Activated naive CD4-positive, alpha-beta T cell treated with anti-CD3 and anti-CD28 coated beads for 36 hours (primary cell): ENCODE results near the gene ZFP92. TPM values are rescaled to one million over a fixed set of nuclear protein-coding genes. Genes with fewer than 3 reads are reported as not detected.

Experiments
- CTCF ChIA-PET: fragments of 350-600 bp; sonication (Branson Sonifier 250); formaldehyde crosslinking; loops from one replicate; lab custom pipeline; 2021; ENCODE audit warnings: antibody characterized with exemption; lab: Charles Lee
- DNase-seq: peaks from one replicate; pipeline ENCODE4 v3.0.0-alpha.2; 2020
- H3K27ac Mint-ChIP-seq: one replicate; pipeline ENCODE4 v1.8.0; 2021; ENCODE audit warnings: mild to moderate bottlenecking, mixed read lengths
- H3K27me3 Mint-ChIP-seq: one replicate; pipeline ENCODE4 v1.8.0; 2021; ENCODE audit warnings: low read depth, mixed read lengths
- H3K36me3 Mint-ChIP-seq: one replicate; pipeline ENCODE4 v1.8.0; 2021; ENCODE audit warnings: low read depth, mixed read lengths
- H3K4me1 Mint-ChIP-seq: one replicate; pipeline ENCODE4 v1.8.0; 2021; ENCODE audit warnings: low read depth, mixed read lengths
- H3K4me3 Mint-ChIP-seq: one replicate; pipeline ENCODE4 v1.8.0; 2021; ENCODE audit warnings: mild to moderate bottlenecking, moderate library complexity, mixed read lengths
- H3K9me3 Mint-ChIP-seq: one replicate; pipeline ENCODE4 v1.8.0; 2021; ENCODE audit warnings: mixed read lengths
- intact Hi-C: fragments of 100-400 bp; cut with micrococcal nuclease; formaldehyde crosslinking; loops from one replicate; pipeline ENCODE4 v1.15.1; 2023
- total RNA-seq, 2 experiments: library from RNA; stranded (reverse); gene quantifications; one replicate each; pipeline ENCODE4 v1.2.3, GENCODE V29; 2021

ZFP92 gene
- total RNA-seq, 2 experiments from 2014 or later: 0.59 to 0.74 TPM

GRCh38 chrX:153445856-153446635, 34.8 kb downstream of the ZFP92 start, which contains the start of gene TREX2:
TREX2 (minus strand) TSS chrX:153446056; CDS start chrX:153445430, 626 bp downstream.
- Mint-ChIP-seq H3K9me3 (no peaks in the 10 kb centered on the region), H3K36me3 (no peaks in the 10 kb centered on the region), H3K27ac (no peak within 1 kb of the TSS), H3K27me3 (no peaks in the 10 kb centered on the region), H3K4me3 (no peak within 1 kb of the TSS), H3K4me1 (no peaks in the 10 kb centered on the region)
- CTCF ChIA-PET: no interaction called here
- intact Hi-C loops: no loop called here
- no peak for DNase-seq

GRCh38 chrX:153446636-153446936, 35.3 kb downstream of the ZFP92 start:
- H3K9me3 Mint-ChIP-seq: no peaks in the 10 kb centered on the region
- CTCF ChIA-PET: no interaction called here
- H3K4me3 Mint-ChIP-seq: no peak overlapping the region
- intact Hi-C loops: no loop called here
- H3K27ac Mint-ChIP-seq: no peak overlapping the region
- no peak for DNase-seq
- no peaks in the 10 kb centered on the region for H3K4me1 Mint-ChIP-seq
- H3K36me3 Mint-ChIP-seq: no peaks in the 10 kb centered on the region
- no peaks in the 10 kb centered on the region for H3K27me3 Mint-ChIP-seq

GRCh38 chrX:153446950-153447580, 35.8 kb downstream of the ZFP92 start:
- no peak for DNase-seq
- Mint-ChIP-seq H3K4me1 (no peaks in the 10 kb centered on the region), H3K4me3 (no peak overlapping the region), H3K27ac (no peak overlapping the region), H3K9me3 (no peaks in the 10 kb centered on the region), H3K27me3 (no peaks in the 10 kb centered on the region), H3K36me3 (no peaks in the 10 kb centered on the region)
- CTCF ChIA-PET: no interaction called here
- intact Hi-C loops: no loop called here

GRCh38 chrX:153447581-153447960, 36.3 kb downstream of the ZFP92 start:
- Mint-ChIP-seq H3K27ac (no peak overlapping the region), H3K9me3 (no peaks in the 10 kb centered on the region)
- CTCF ChIA-PET: no interaction called here

GRCh38 chrX:153448556-153449367, 37.5 kb downstream of the ZFP92 start:
- intact Hi-C loops: no loop called here
- H3K4me3 Mint-ChIP-seq: no peak overlapping the region
- H3K36me3 Mint-ChIP-seq: no peaks in the 10 kb centered on the region
- CTCF ChIA-PET: no interaction called here
- H3K27ac Mint-ChIP-seq: no peak overlapping the region
- DNase-seq: no peak
- H3K4me1 Mint-ChIP-seq: no peaks in the 10 kb centered on the region
- no peaks in the 10 kb centered on the region for H3K27me3 Mint-ChIP-seq
- no peaks in the 10 kb centered on the region for H3K9me3 Mint-ChIP-seq

More at GRCh38 chrX:153447581-153447960, 36.3 kb downstream of the ZFP92 start:
- intact Hi-C loops: no loop called here
- Mint-ChIP-seq H3K36me3 (no peaks in the 10 kb centered on the region), H3K4me3 (no peak overlapping the region), H3K27me3 (no peaks in the 10 kb centered on the region), H3K4me1 (no peaks in the 10 kb centered on the region)
- DNase-seq: no peak

- no peaks in the 10 kb centered on the region for H3K27me3 Mint-ChIP-seq
- CTCF ChIA-PET: no interaction called here
These were observed 38.3 kb downstream of the ZFP92 start for GRCh38 chrX:153449368-153450113.

GRCh38 chrX:153450114-153450948, 39.1 kb downstream of the ZFP92 start:
- no peaks in the 10 kb centered on the region for H3K27me3 Mint-ChIP-seq
- no peaks in the 10 kb centered on the region for H3K4me1 Mint-ChIP-seq
- no peaks in the 10 kb centered on the region for H3K9me3 Mint-ChIP-seq
- H3K4me3 Mint-ChIP-seq: no peak overlapping the region
- CTCF ChIA-PET: no interaction called here
- intact Hi-C loops: no loop called here
- no peak for DNase-seq
- H3K27ac Mint-ChIP-seq: no peak overlapping the region
- no peaks in the 10 kb centered on the region for H3K36me3 Mint-ChIP-seq

More at GRCh38 chrX:153449368-153450113, 38.3 kb downstream of the ZFP92 start:
- H3K9me3 Mint-ChIP-seq: no peaks in the 10 kb centered on the region
- DNase-seq: no peak
- H3K36me3 Mint-ChIP-seq: no peaks in the 10 kb centered on the region
- H3K4me3 Mint-ChIP-seq: no peak overlapping the region
- intact Hi-C loops: no loop called here
- H3K27ac Mint-ChIP-seq: no peak overlapping the region
- no peaks in the 10 kb centered on the region for H3K4me1 Mint-ChIP-seq

GRCh38 chrX:153450949-153451277, 39.6 kb downstream of the ZFP92 start:
- Mint-ChIP-seq H3K4me1 (no peaks in the 10 kb centered on the region), H3K27ac (no peak overlapping the region), H3K36me3 (no peaks in the 10 kb centered on the region), H3K4me3 (no peak overlapping the region), H3K27me3 (no peaks in the 10 kb centered on the region), H3K9me3 (no peaks in the 10 kb centered on the region)
- CTCF ChIA-PET: no interaction called here
- intact Hi-C loops: no loop called here
- no peak for DNase-seq

- intact Hi-C loops: no loop called here
- CTCF ChIA-PET: interaction anchor here (0.9 kb wide), 1 partner anchor 56 kb away, joined by 3 read pairs; no protein-coding TSS in a partner anchor
- no peak overlapping the region for H3K4me3 Mint-ChIP-seq
- no peaks in the 10 kb centered on the region for H3K4me1 Mint-ChIP-seq
- no peaks in the 10 kb centered on the region for H3K9me3 Mint-ChIP-seq
- no peak overlapping the region for H3K27ac Mint-ChIP-seq
- no peaks in the 10 kb centered on the region for H3K27me3 Mint-ChIP-seq
- peaks cover 4% of the 10 kb centered on the region for H3K36me3 Mint-ChIP-seq
- no peak for DNase-seq
These were observed 43.8 kb downstream of the ZFP92 start for GRCh38 chrX:153454901-153455550.

GRCh38 chrX:153455571-153455970, 44.3 kb downstream of the ZFP92 start:
- Mint-ChIP-seq H3K27me3 (no peaks in the 10 kb centered on the region), H3K9me3 (no peaks in the 10 kb centered on the region), H3K4me1 (no peaks in the 10 kb centered on the region), H3K27ac (no peak overlapping the region), H3K36me3 (peaks cover 4% of the 10 kb centered on the region), H3K4me3 (no peak overlapping the region)
- CTCF ChIA-PET: interaction anchor here (0.9 kb wide), 1 partner anchor 56 kb away, joined by 3 read pairs; no protein-coding TSS in a partner anchor
- intact Hi-C loops: no loop called here
- DNase-seq: no peak

- H3K36me3 Mint-ChIP-seq: peaks cover 4% of the 10 kb centered on the region
- intact Hi-C loops: no loop called here
- CTCF ChIA-PET: interaction anchor here (0.9 kb wide), 1 partner anchor 55 kb away, joined by 3 read pairs; no protein-coding TSS in a partner anchor
- no peaks in the 10 kb centered on the region for H3K27me3 Mint-ChIP-seq
- H3K27ac Mint-ChIP-seq: no peak overlapping the region
- DNase-seq: no peak
- no peak overlapping the region for H3K4me3 Mint-ChIP-seq
- no peaks in the 10 kb centered on the region for H3K4me1 Mint-ChIP-seq
- no peaks in the 10 kb centered on the region for H3K9me3 Mint-ChIP-seq
These were observed 44.9 kb downstream of the ZFP92 start for GRCh38 chrX:153456161-153456560.
